ENCODE results near the gene DOCK8. TPM values are rescaled to one million over a fixed set of nuclear protein-coding genes. Genes with fewer than 3 reads are reported as not detected.

The DOCK8 gene
- total RNA-seq, 3 donors from 2014 or later = 18.4 to 34.1 (median 20.8) TPM

DNA sequence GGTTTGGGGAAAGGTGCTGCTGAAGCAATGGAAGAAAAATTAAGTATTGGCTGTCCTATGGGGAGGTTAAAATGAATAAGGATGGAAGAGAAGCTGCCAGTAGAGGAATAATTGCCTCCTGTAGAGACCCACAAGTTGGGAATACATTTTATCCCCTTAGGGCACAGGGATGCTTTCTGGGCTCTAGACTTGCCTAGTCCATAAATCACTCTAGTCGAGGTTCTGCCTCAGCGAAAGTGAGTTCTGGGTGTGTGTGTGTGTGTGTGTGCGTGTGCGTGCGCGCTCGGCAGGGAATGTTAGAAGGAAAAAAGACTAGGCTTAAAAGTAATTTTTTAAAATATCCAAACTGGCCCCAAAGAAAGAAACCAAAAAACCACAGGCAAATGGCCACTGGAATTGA, 291.6 kb downstream of the DOCK8 start:
- DNase-seq (ENCODE audit: low spot score in 2 of 2) = no peak
- H3K27me3 ChIP-seq = no peaks in the 10 kb centered on the region
- H3K4me3 ChIP-seq = no peak overlapping the region
- intact Hi-C loops (cut with DNase I; ENCODE audit: low total_unique reads) = no loop called here
- no peaks in the 10 kb centered on the region for H3K36me3 ChIP-seq
- no peak for TF ChIP-seq CTCF (IDR thresholded peaks at IDR 0.05)
- TF ChIP-seq POLR2AphosphoS5 (IDR thresholded peaks at IDR 0.05) = no peak
- TF ChIP-seq POLR2A (IDR thresholded peaks at IDR 0.05) = no peak
- no peak overlapping the region for H3K27ac ChIP-seq
- H3K4me1 ChIP-seq = peaks cover 0 to 4% of the 10 kb centered on the region in 2 donors
- no peaks in the 10 kb centered on the region for H3K9me3 ChIP-seq

DNA sequence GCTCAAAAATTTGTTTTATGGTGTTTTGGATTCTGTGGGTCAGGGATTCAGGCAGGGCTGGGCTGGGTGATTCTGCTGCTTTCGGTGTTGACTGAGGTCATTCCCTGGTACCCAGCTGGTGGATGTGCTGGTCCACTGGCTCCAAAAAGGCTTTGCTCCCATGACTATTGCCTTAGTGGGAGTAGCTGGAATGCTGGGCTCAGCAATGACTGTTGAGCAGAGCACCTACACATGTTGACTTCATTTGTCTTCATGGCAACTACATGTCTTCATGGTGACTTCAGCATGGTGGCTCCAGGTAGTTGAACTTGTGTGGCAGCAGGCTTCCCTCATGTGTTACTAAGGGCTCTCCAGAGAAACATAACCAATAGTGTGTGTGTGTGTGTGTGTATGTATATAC, 297.2 kb downstream of the DOCK8 start:
- no peak overlapping the region for H3K4me3 ChIP-seq
- no peaks in the 10 kb centered on the region for H3K9me3 ChIP-seq
- no peaks in the 10 kb centered on the region for H3K27me3 ChIP-seq
- no peaks in the 10 kb centered on the region for H3K36me3 ChIP-seq
- DNase-seq (ENCODE audit: low spot score in 2 of 2) = no peak
- no peak overlapping the region for H3K27ac ChIP-seq
- no peak for TF ChIP-seq CTCF (IDR thresholded peaks at IDR 0.05)
- TF ChIP-seq POLR2A (IDR thresholded peaks at IDR 0.05) = no peak
- TF ChIP-seq POLR2AphosphoS5 (IDR thresholded peaks at IDR 0.05) = no peak
- intact Hi-C loops (cut with DNase I; ENCODE audit: low total_unique reads) = no loop called here
- no peaks in the 10 kb centered on the region for H3K4me1 ChIP-seq

- DNase-seq (ENCODE audit: low spot score in 2 of 2) = no peak
- H3K27ac ChIP-seq = no peak overlapping the region
- no peaks in the 10 kb centered on the region for H3K9me3 ChIP-seq
- H3K27me3 ChIP-seq = no peaks in the 10 kb centered on the region
- no peaks in the 10 kb centered on the region for H3K4me1 ChIP-seq
- no peaks in the 10 kb centered on the region for H3K36me3 ChIP-seq
- H3K4me3 ChIP-seq = no peak overlapping the region
- TF ChIP-seq POLR2A (IDR thresholded peaks at IDR 0.05) (no peak), POLR2AphosphoS5 (IDR thresholded peaks at IDR 0.05) (no peak), CTCF (IDR thresholded peaks at IDR 0.05) (no peak)
- intact Hi-C loops (cut with DNase I; ENCODE audit: low total_unique reads) = no loop called here
Observed at GRCh38 chr9:512555-513272, 298.0 kb downstream of the DOCK8 start.

Other genes with a start within 250 kb of the DOCK8 start
- gene WASHC1, start 185.4 kb upstream of the DOCK8 start, total RNA-seq = 1 to 10 TPM; 3.7 to 7.5 (median 7.5) TPM
- under 1 TPM in 2 of 3 donors, not detected in 1; 0.33 to 0.44 TPM for gene FOXD4, start 96.4 kb upstream of the DOCK8 start, total RNA-seq
- gene ZNG1A, start 35.8 kb upstream of the DOCK8 start, total RNA-seq = 10 to 100 TPM; 32.3 to 70.1 (median 36.4) TPM